ENCODE measurements around the gene SLC38A10. TPM values are rescaled to one million over a fixed set of nuclear protein-coding genes. Genes with fewer than 3 reads are reported as not detected.
"Not testable (repeated sequence)": the region's sequence is repeated elsewhere in the genome, so short reads cannot be mapped to it uniquely, and the experiment has no call there.

The SLC38A10 gene
- total RNA-seq, 1 experiment from 2014 or later: 40.9 TPM

DNA sequence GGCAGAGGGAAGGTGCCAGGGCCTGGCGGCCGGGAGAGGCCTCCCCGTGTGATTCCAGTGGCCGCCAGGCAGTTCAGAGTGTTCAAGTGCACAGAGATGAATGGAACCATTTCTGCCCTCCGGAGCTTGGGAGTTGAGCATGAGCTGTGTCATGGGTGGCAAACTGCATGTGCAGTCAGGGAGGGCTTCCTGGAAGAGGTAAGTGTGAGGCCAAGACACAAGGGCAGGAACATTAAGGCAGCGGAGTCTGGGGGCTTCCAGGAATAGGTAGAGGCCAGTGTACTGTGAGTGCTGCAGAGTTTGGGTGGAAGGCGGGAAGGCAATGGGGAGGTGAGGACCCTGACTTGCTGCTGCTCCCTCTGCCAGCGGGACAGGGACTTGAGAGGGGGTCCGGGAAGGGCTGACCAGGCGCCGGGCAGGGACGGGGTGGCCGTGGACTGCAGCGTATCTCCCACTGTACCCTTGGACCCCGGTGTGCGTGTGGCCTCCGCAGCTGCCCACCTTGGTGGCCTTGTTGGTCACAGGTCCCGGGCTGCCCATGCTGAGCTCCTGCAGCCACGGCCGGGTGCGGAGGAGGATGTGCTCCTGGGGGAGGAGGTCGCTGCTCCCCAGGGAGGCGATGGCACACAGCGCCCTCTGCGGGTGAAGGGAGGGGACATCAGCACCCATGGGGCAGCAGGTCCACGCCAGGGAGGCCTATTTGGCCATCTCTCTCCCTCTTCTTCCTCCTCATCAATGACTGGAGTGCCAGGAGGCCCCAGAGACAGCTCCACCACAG is 64.9 kb downstream of the SLC38A10 start:
- no peak for DNase-seq (ENCODE audit: low spot score)

DNA sequence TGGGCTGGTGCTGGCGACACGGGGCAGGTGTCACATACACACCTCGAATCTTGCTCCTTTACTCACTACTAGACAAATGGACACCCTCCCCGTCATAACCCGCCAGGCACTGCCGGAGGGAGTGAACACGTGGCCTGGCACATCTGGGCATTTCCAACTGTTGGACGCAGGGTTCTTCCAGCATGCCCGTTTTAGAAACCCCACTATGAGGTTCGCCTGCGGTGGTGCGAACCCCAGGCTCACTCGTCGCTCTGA is 65.5 kb downstream of the SLC38A10 start:
- no peak for DNase-seq (ENCODE audit: low spot score)

GRCh38 chr17:81228834-81229665 is 66.1 kb downstream of the SLC38A10 start:
- no peak for DNase-seq (ENCODE audit: low spot score)

GRCh38 chr17:81228420-81228819 is 66.7 kb downstream of the SLC38A10 start:
- no peak for DNase-seq (ENCODE audit: low spot score)

DNA sequence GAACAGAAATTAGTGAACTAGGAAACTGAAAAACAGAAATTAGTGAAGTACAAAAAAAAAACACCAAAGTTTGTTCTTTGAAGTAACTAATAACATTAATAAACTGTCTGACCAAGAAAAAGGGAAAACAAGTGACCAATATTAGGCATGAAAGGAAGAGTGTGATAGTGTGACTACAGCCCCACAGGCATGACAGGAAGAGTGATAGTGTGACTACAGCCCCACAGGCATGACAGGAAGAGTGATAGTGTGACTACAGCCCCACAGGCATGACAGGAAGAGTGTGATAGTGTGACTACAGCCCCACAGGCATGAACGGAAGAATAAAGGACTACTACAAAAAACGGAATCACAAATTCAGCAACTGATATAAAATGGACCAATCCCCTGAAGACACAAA is 67.5 kb downstream of the SLC38A10 start:
- not testable (repeated sequence) for DNase-seq (ENCODE audit: low spot score)

GRCh38 chr17:81223762-81224130 is 71.4 kb downstream of the SLC38A10 start:
- no peak for DNase-seq (ENCODE audit: low spot score)

GRCh38 chr17:81222906-81223761 is 72.0 kb downstream of the SLC38A10 start, which contains the start of gene CEP131:
Gene CEP131 (minus strand): TSS chr17:81222965. CDS start chr17:81220056, 2,909 bp downstream.
- DNase-seq (ENCODE audit: low spot score): peak; percentile 98

GRCh38 chr17:81222620-81222905 is 72.5 kb downstream of the SLC38A10 start:
- DNase-seq (ENCODE audit: low spot score): no peak

- no peak for DNase-seq (ENCODE audit: low spot score)
Measured at GRCh38 chr17:81221842-81222619, 73.1 kb downstream of the SLC38A10 start.

GRCh38 chr17:81221371-81221841 is 73.7 kb downstream of the SLC38A10 start:
- no peak for DNase-seq (ENCODE audit: low spot score)

DNA sequence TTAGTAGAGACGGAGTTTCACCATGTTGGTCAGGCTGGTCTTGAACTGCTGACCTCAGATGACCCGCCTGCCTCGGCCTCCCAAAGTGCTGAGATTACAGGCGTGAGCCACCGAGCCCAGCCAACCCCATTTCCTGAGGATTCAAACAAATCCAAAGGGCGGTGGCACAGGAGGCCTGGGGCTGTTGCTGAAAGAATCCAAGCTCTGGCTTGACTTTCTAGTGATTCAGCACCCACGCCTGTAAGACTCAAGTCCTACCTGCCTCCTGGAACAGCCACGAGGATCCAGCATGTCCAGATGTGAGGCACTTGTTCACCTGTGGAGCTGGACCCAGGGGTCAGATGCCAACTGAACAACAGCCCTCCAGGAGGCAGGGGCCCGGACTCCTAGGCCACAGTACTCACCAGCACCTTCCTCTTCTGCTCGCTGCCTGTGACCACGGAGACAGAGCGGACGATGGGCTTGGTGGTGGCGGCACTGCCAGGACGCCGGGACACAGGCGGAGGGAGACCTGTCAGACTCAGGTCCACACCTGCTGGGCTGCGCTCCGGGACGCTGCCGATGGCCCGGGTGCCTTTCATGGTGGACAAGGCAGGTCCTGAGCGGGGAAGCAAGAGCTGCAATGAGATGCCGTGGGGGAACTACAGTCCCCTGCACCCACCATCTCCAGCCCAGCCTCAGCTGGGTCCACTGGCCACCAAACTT is 75.5 kb downstream of the SLC38A10 start:
- DNase-seq (ENCODE audit: low spot score): no peak

GRCh38 chr17:81218991-81219390 is 76.1 kb downstream of the SLC38A10 start:
- DNase-seq (ENCODE audit: low spot score): no peak

DNA sequence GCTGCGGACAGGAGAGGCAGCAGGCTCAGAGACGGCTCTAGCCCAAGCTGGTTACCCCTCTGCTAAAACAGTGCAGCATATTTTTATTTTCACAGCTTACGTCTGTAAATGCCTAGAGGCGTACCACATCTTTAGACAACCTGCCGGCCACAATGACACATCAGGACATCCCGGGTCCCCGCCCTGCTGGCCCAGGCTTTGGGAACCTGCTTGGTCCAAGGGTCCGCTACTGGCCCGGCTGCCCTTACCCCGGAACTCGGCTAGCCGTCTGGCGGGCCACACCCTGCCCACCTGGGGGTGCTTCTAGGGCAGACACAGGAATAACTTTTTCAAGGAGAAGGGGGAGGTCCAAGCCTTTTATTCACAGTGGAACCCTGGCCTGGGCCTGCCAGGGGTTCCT is 76.6 kb downstream of the SLC38A10 start:
- DNase-seq (ENCODE audit: low spot score): no peak

- no peak for DNase-seq (ENCODE audit: low spot score)
Measured at GRCh38 chr17:81217491-81217890, 77.6 kb downstream of the SLC38A10 start.

DNA sequence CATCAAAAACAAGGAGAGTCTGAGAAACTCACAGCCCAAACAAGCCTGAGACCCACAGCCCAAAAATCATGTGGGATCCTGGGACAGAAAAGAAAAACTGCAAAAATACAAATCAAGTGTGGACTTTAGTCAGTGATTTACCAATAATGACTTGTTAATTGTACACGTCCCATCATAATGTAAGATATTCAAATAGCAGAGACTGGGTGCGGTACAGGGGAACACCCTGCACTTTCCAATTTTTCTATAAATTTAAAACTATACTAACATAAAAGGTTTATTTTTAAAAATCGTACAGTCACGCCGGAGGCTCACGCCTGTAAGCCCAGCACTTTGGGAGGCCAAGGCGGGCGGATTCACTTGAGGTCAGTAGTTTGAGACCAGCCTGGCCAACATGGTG is 81.1 kb downstream of the SLC38A10 start:
- DNase-seq (ENCODE audit: low spot score): no peak

GRCh38 chr17:81212365-81212764 is 82.7 kb downstream of the SLC38A10 start:
- DNase-seq (ENCODE audit: low spot score): no peak

DNA sequence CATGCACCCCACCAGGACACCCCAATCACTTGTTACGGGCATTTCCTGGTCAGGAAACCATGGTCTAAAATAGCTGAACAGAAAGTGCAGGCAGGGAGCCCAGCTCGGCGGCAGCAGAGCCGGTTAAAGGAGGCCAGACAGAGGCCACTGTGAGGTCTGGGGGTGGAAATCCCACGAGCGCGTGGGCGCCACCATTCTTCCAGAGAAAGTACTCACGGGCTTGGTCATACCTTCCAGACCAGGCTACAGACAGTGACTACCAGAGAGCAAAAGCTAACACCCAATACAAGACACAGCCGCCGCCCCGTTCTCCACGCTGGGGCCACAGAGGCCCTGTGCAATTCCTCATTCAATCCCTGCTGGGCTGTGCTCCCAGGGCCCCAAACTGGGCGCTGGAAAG is 84.2 kb downstream of the SLC38A10 start:
- DNase-seq (ENCODE audit: low spot score): no peak

DNA sequence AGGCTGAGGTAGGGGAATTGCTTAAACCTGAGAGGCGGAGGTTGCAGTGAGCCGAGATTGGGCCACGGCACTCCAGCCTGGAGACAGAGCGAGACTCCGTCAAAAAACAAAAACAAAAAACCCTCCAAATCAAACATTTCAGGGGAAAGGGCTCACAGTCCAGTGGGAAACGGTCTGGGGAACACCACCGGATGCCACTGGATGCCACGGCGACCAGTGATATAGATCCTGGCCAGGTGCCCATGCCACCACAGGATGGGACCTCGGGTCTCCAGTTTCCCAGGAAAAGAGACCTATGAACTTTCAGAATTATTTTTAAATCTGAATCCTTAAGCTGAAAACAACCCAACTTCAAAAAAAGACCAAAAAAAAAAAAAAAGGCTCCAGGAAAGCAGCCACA is 84.6 kb downstream of the SLC38A10 start:
- DNase-seq (ENCODE audit: low spot score): no peak

- DNase-seq (ENCODE audit: low spot score): no peak
Measured at GRCh38 chr17:81209141-81209540, 86.0 kb downstream of the SLC38A10 start.

DNA sequence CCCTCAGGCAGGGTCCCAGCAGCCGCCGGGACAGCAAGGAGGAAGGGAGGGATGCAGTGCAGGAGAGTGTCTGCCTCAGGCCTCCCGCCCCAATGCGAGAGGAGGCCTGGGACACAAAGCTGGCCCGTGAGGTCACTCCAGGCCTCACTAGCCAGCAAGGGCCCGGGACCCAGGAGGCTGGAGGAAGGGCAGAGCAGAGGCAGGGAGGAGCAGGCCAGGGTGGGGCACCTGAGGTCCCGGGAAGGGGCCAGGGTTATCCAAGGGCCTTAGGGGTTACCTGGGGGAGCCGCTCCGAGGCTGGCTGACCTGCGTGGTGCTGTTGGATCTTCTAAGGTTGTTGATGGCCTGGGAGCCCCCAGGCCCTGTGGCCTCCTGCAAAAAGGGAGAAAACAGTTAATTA is 86.5 kb downstream of the SLC38A10 start:
- DNase-seq (ENCODE audit: low spot score): no peak
